NB4 (cell line): ENCODE data around the gene TBCK.

Source experiments
- DNase-seq: peaks from one replicate; pipeline ENCODE4 v3.0.0; 2010; ENCODE audit warnings: low read depth
- H3K4me3 ChIP-seq: one replicate; pipeline ENCODE4 v1.5.1; 2011; ENCODE audit warnings: mild to moderate bottlenecking, low read depth, low read length, moderate library complexity
- MYC ChIP-seq: IDR thresholded peaks from 2 replicates; pipeline ENCODE4 v1.6.1; 2011; ENCODE audit warnings: low read depth, low read length
- POLR2A ChIP-seq: IDR thresholded peaks from 2 replicates; pipeline ENCODE4 v1.6.1; 2011; ENCODE audit warnings: mild to moderate bottlenecking; ENCODE audit not compliant: insufficient read length; ENCODE audit errors: extremely low read depth
- TF ChIP-seq, protein P1 (sequence below): IDR thresholded peaks from 2 replicates; pipeline ENCODE4 v1.6.1; 2011; ENCODE audit warnings: low read depth, low read length
- TF ChIP-seq, protein P2 (sequence below): IDR thresholded peaks from one replicate; pipeline ENCODE4 v1.5.1; 2012; ENCODE audit warnings: low read depth, low read length

Gene TBCK

DNA sequence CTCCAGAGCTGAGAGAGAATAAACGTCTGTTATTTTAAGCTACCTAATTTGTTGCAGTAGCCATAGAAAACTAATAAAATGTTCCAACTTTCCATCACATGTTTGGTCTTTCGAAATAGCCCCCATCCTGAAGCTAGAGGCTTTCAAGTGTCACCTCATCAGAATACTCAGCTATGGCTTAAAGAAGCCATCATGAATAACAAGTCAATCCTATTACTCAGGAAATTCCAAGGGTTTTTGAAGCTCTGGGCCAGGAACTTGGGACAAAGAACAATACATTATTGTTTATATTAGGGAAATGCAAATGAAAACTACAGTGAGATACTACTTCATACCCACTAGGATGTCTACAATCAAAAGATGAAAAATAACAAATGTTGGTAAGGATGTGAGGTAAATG is 42.2 kb downstream of the TBCK start:
- no peak for DNase-seq
- TF ChIP-seq, protein P1, sequence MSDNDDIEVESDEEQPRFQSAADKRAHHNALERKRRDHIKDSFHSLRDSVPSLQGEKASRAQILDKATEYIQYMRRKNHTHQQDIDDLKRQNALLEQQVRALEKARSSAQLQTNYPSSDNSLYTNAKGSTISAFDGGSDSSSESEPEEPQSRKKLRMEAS: no peak
- TF ChIP-seq POLR2A (no peak), MYC (no peak)
- TF ChIP-seq, protein P2, sequence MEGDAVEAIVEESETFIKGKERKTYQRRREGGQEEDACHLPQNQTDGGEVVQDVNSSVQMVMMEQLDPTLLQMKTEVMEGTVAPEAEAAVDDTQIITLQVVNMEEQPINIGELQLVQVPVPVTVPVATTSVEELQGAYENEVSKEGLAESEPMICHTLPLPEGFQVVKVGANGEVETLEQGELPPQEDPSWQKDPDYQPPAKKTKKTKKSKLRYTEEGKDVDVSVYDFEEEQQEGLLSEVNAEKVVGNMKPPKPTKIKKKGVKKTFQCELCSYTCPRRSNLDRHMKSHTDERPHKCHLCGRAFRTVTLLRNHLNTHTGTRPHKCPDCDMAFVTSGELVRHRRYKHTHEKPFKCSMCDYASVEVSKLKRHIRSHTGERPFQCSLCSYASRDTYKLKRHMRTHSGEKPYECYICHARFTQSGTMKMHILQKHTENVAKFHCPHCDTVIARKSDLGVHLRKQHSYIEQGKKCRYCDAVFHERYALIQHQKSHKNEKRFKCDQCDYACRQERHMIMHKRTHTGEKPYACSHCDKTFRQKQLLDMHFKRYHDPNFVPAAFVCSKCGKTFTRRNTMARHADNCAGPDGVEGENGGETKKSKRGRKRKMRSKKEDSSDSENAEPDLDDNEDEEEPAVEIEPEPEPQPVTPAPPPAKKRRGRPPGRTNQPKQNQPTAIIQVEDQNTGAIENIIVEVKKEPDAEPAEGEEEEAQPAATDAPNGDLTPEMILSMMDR: no peak
- no peak overlapping the region for H3K4me3 ChIP-seq

DNA sequence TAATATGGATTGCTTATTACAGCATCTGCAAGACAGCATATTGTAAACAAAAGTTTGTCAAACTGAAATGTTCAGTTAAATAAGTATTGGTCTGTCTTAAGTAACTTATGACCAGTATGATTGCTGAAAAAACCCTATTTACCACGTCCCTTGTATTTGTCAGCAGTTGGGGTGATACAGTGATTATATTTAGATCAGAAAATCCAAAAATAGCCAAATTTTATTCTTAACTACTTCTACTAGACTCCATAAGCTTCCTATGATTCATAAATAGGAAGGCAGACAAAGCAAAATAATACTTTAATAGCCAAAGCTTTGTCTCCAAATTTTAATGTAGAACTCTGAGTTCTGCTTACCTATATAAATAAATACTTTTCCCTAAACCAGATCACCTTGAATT is 45.3 kb downstream of the TBCK start:
- no peak for TF ChIP-seq MYC
- TF ChIP-seq, protein P1: no peak
- TF ChIP-seq POLR2A: no peak
- TF ChIP-seq, protein P2: no peak
- no peak overlapping the region for H3K4me3 ChIP-seq
- DNase-seq: no peak

DNA sequence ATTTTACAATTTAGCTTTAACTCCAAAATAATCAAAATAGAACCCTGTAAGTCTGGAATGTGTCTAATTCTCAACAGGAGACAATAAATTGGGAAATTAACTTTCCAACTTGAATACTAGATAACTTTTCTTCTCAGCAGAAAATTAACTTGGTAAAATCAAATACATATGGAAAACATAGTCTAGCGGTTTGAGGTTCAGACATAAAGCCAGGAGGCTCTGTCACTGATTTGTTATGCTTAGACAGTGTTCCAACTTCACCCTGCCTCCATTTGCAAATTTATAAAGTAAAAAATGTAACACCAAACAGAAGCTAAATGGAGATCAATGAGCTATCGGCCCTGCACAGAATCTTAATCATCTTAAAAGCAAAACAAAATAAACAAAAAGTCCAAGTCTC is 46.3 kb downstream of the TBCK start:
- TF ChIP-seq, protein P2: no peak
- H3K4me3 ChIP-seq: no peak overlapping the region
- DNase-seq: no peak

DNA sequence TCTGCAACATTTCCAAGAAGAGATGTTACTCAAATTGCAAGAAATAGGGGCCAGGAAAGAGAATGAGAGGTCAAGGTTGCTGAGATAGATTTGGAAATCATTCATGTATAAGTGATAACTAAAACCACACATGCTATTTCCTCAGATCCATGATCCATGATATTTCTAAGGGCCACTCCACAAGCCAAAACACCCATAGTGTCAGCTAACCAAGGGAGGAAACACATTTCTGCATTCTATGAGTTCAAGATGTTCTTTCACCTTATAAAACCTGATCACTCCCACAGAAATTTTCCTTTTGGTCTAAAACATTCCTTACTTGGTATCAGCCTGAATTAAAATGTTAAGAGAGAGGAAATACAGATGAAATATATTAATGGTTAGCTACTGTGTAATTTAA is 47.2 kb downstream of the TBCK start:
- H3K4me3 ChIP-seq: no peak overlapping the region
- DNase-seq: no peak
- no peak for TF ChIP-seq MYC
- TF ChIP-seq, protein P2: no peak
- no peak for TF ChIP-seq POLR2A
- TF ChIP-seq, protein P1: no peak

DNA sequence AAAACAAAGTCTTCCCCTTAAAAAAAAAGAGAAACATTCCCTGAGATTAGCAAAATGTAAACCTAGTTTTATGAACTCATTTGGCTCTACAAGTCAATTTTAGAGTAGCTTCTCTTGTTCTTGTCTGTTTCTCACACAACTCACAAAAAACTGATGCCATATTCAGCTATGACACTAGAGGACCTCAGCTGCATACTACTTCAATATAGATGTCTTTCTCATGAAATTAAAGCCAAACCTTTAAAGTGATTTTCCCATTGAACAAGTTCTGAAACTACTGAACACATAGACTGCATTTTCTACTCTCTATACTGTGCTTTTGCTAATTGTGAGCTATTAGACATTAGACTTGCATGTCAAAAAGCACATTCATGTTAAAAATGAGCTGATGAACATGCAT is 49.8 kb downstream of the TBCK start:
- TF ChIP-seq, protein P2: peak; percentile 40
- TF ChIP-seq MYC: no peak
- DNase-seq: peak; percentile 60
- H3K4me3 ChIP-seq: no peak overlapping the region

DNA sequence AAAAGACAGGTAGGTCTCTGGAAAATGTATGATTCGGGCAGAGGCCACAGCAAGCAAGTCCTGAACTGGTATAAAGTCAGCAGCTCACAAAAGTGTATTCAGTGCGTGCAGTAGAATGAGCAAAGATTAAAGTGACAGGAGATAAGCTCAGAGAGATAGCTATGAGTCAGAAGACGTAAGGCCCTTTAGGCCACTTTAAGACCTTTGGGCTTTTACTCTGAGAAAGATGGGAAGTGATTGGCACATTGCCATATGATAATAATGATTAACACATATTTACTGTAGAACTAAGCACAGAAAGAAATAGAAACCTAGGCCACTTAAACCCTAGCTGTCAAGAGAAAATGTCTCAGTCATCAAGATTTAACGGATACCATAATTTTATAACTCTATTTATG is 51.7 kb downstream of the TBCK start:
- TF ChIP-seq POLR2A (no peak), MYC (no peak)
- TF ChIP-seq, protein P2: no peak
- TF ChIP-seq, protein P1: no peak
- peak; percentile 11 for DNase-seq
- H3K4me3 ChIP-seq: no peak overlapping the region
